COLO829 (cell line): ENCODE results near the gene WEE2.
A peak's percentile ranks its signal among the peaks of the same experiment; 100 is the strongest.
"Not testable (repeated sequence)": the region's sequence is repeated elsewhere in the genome, so short reads cannot be mapped to it uniquely, and the experiment has no call there.

Experiments
- DNase-seq: peaks from one replicate; pipeline ENCODE4 v3.0.0; 2012; ENCODE audit warnings: low spot score

The WEE2 gene

GRCh38 chr7:141714571-141714970, 6.4 kb downstream of the WEE2 start:
- DNase-seq, result no peak

- no peak for DNase-seq
These were observed 6.9 kb downstream of the WEE2 start for GRCh38 chr7:141715018-141715417.

GRCh38 chr7:141715794-141716689, 7.9 kb downstream of the WEE2 start:
- DNase-seq, result no peak

GRCh38 chr7:141717450-141717849, 9.3 kb downstream of the WEE2 start:
- DNase-seq, result no peak

GRCh38 chr7:141722529-141722928, 14.4 kb downstream of the WEE2 start:
- DNase-seq, result no peak

- DNase-seq, result no peak
These were observed 20.9 kb downstream of the WEE2 start for GRCh38 chr7:141729020-141729419.

GRCh38 chr7:141731476-141732149, 23.5 kb downstream of the WEE2 start:
- DNase-seq, result no peak

GRCh38 chr7:141737118-141737835, 29.1 kb downstream of the WEE2 start:
- DNase-seq, result no peak

- DNase-seq, result peak; percentile 99
These were observed 29.9 kb downstream of the WEE2 start, which contains the start of gene SSBP1 for GRCh38 chr7:141737836-141738591. Gene SSBP1 (plus strand): TSS chr7:141738358. CDS start chr7:141739167, 809 bp downstream.

GRCh38 chr7:141738592-141739013, 30.4 kb downstream of the WEE2 start:
- DNase-seq, result no peak

- DNase-seq, result no peak
These were observed 31.1 kb downstream of the WEE2 start for GRCh38 chr7:141739250-141739649.

- no peak for DNase-seq
These were observed 34.1 kb downstream of the WEE2 start for GRCh38 chr7:141742229-141742628.

- DNase-seq, result no peak
These were observed 36.0 kb downstream of the WEE2 start for GRCh38 chr7:141744131-141744530.

- DNase-seq, result no peak
These were observed 40.2 kb downstream of the WEE2 start for GRCh38 chr7:141748396-141748795.

GRCh38 chr7:141751904-141752303, 43.8 kb downstream of the WEE2 start:
- not testable (repeated sequence) for DNase-seq

- DNase-seq, result no peak
These were observed 44.5 kb downstream of the WEE2 start for GRCh38 chr7:141752634-141753033.

- DNase-seq, result peak; percentile 70
These were observed 46.8 kb downstream of the WEE2 start for GRCh38 chr7:141754939-141755338.

- no peak for DNase-seq
These were observed 55.6 kb downstream of the WEE2 start, which contains the start of gene TAS2R3 for GRCh38 chr7:141763797-141764196. Gene TAS2R3 (plus strand): TSS chr7:141764097. CDS start chr7:141764159, 62 bp downstream.

GRCh38 chr7:141770083-141770583, 62.0 kb downstream of the WEE2 start:
- DNase-seq, result not testable (repeated sequence)

GRCh38 chr7:141776374-141776773, 68.2 kb downstream of the WEE2 start, which contains the start of gene TAS2R4:
Gene TAS2R4 (plus strand): TSS chr7:141776674. CDS start chr7:141778489, 1,815 bp downstream.
- no peak for DNase-seq
